Right ventricle myocardium inferior (tissue), 1 donor: ENCODE results near the gene GRM8. TPM values are rescaled to one million over a fixed set of nuclear protein-coding genes. Genes with fewer than 3 reads are reported as not detected.

Experiments
- ATAC-seq: fragments of 200-7000 bp; cut with Tn5 transposase; one replicate; pipeline ENCODE4 v1.9.1; 2020; ENCODE audit warnings: mild to moderate bottlenecking, moderate library complexity
- DNase-seq: peaks from one replicate; pipeline ENCODE4 v3.0.0; 2021; ENCODE audit errors: missing footprints
- intact Hi-C: fragments of 100-400 bp; cut with DNase I; formaldehyde crosslinking; loops from one replicate; pipeline ENCODE4 v1.11.0; 2022
- total RNA-seq: library from RNA; stranded (reverse); fragmentation: NEBNext Ultra II Directional; extraction: Animal tissue kit (Norgen Biotek cat#: 25700); gene quantifications from one replicate; pipeline ENCODE4 v1.2.1, GENCODE V29; 2021
- donor health status: DM: no; HTN: yes; CAD: no; lungs with severe emphysema.

Gene GRM8
- total RNA-seq, 1 donor from 2014 or later, result 0.22 TPM

GRCh38 chr7:126799541-126799940 is 453.2 kb downstream of the GRM8 start:
- no peak for DNase-seq
- intact Hi-C loops, result no loop called here
- ATAC-seq, result no peak

- ATAC-seq, result no peak
- intact Hi-C loops, result no loop called here
Observed at GRCh38 chr7:126792521-126792920, 460.2 kb downstream of the GRM8 start.

GRCh38 chr7:126791306-126791705 is 461.4 kb downstream of the GRM8 start:
- DNase-seq (no peak), ATAC-seq (no peak)
- intact Hi-C loops, result no loop called here

More at GRCh38 chr7:126792521-126792920, 460.2 kb downstream of the GRM8 start:
- no peak for DNase-seq

DNA sequence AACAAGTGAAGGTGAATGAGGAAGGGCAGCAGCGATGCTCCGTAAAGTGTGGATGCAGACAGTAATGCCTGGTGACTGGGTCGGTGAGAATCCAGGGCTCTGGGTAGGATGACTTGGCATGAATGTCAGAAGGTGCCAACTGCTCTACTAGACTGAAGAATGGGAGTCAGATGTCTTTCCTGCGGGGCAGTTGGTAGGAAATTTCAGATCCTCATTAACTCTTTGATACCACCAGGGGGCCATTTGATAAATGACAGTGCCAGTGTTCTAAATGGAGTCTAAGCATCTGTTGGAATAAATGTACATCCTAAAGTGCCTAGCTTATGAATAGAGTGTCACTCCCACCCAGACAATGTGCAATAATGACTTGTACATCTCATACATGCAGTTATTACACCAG is 462.0 kb downstream of the GRM8 start:
- ATAC-seq (no peak), DNase-seq (peak; percentile 54)
- intact Hi-C loops, result no loop called here

- ATAC-seq (no peak), DNase-seq (no peak)
- intact Hi-C loops, result no loop called here
Observed at GRCh38 chr7:126783613-126784012, 469.1 kb downstream of the GRM8 start.

GRCh38 chr7:126780993-126781392 is 471.7 kb downstream of the GRM8 start:
- no peak for ATAC-seq
- intact Hi-C loops, result no loop called here
- DNase-seq, result no peak

- intact Hi-C loops, result no loop called here
- DNase-seq, result no peak
- ATAC-seq, result no peak
Observed at GRCh38 chr7:126778101-126778500, 474.6 kb downstream of the GRM8 start.

DNA sequence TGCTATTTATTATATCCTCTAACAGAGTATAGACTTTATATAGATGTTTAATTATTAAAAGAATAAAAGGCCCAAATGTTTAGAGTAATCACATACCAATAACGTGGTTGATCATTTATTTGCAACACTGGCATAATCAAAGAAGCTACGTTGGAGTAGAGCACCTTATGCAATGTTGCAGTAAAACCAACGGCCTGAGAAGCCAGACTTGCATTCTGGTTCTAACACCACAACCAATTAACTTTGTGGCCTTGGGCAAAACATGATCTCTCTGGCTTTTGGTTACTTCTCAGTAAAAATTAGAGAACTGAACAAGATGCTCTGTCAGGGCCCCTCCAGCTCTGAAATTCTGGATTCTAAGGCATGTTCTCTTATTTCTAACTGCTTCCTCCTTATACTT is 476.2 kb downstream of the GRM8 start:
- ATAC-seq (no peak), DNase-seq (no peak)
- intact Hi-C loops, result no loop called here

- ATAC-seq (no peak), DNase-seq (no peak)
- intact Hi-C loops, result no loop called here
Observed at GRCh38 chr7:126774077-126774476, 478.7 kb downstream of the GRM8 start.

GRCh38 chr7:126768836-126769235 is 483.9 kb downstream of the GRM8 start:
- intact Hi-C loops, result no loop called here
- DNase-seq (no peak), ATAC-seq (no peak)

DNA sequence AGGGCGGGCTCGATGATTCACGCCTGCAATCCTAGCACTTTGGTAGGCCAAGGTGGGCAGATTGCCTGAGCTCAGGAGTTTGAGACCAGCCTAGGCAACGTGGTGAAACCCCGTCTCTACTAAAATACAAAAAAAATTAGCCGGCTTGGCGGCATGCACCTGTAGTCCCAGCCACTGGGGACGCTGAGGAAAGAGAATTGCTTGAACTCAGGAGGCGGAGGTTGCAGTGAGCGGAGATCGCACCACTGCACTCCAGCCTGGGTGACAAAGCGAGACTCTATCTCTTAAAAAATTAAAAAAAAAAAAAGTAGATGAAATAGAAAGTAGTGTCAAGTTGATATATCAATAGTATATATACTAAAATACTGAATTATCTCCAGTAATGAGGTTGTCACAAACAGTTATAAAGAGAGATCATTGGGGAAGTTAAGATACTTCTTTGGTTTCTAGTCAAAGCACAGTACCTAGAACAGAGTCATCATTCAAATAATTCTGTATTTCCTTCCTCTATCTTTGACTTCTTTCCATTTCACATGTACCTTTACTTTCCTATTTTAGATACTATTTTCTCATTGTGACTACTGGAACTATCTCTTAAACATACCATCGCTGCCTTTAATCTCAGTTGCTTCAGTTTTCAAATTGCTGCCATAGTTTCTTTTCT is 491.7 kb downstream of the GRM8 start:
- no peak for ATAC-seq
- DNase-seq, result no peak
- intact Hi-C loops, result no loop called here

DNA sequence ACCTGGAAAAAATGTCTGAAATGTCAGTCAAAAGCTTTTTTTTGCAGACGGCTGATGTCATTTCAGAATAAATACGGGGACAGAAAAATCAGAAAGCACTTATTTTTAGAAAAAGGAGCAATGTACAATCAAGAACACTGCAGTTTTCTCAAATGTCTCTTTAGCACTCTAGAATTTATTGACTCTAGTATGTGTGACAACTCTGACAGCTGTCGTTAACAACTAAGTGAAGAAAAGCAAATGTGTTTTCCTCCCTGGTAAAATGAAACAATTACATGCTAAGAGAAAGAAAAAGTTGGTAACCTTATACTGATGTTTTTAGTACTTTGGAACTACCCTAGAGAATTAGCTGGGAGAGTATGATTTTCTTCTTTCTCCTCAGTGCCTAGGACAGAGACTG is 497.4 kb downstream of the GRM8 start:
- intact Hi-C loops, result no loop called here
- ATAC-seq (no peak), DNase-seq (no peak)

DNA sequence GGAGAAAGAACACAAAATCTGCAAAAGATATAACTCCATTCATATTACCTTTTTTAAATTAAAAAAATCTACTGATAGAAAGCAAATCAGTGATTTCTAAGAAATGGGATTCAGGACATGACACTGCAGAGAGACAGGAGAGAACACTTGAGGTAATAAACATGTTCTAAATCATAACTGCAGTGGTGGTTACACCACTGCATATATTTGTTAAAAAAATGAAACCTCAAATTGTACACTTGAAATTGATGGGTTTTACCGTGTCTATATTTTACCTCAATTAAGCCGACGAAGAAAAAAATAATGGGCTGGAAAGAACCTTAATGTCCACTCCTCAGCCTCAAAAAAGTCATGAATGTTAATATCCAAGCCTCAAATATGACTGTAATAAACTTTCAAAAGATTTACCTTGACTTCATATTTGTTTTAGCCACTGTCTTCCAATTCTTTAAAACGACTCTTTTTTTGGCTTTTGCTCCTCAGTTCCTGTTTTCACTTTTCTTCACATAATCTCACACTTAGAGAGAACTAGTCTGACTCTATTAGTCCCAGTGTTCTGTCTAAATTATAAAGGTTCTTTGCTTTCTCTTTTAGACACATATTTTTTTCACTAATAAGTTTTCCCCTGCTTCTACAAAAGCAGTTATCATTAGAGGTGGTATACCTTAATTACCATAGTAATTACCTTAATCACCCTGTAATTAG is 502.4 kb downstream of the GRM8 start:
- no peak for DNase-seq
- intact Hi-C loops, result no loop called here
- no peak for ATAC-seq

DNA sequence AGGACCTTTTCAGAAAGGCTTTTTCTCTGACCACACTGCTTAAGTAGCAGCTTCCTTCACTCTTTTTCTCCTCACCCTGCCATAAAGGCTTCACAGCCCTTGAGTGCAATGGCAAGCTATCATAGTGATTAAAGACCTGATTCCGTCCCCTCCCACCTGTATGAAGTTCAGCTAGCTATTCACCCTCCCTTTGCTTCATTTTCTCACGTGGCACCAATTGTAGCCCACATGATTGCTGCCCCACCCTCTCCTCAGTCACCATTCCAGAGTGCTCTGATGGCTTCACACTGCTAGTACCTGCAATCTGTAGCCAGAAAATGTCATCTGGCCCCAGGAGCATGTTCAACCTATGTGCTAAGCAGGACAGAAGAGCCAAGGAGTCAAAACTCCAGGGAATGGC is 523.8 kb downstream of the GRM8 start:
- no peak for ATAC-seq
- intact Hi-C loops, result no loop called here
- no peak for DNase-seq

DNA sequence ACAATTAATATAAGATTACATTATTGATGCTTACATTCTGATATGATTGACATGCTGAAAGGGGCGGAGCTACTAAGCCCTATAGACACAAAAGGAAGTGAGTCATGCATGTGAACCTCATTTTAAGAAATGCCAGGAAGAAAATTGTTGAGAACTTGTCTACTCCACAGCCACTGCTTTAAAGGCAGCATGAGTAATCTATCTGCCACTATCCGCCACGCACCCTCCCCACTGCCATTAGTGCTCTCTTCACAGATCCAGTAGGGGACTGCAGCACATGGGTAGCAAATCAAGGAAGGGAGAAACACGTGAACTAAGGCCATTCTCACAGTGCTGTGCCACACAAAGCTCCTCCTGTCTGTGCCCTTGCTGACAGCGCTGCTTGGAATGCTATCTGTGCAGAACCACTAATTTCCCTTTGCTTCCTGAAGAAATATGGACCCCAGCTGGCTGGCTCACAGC is 524.8 kb downstream of the GRM8 start:
- DNase-seq (no peak), ATAC-seq (no peak)
- intact Hi-C loops, result no loop called here

DNA sequence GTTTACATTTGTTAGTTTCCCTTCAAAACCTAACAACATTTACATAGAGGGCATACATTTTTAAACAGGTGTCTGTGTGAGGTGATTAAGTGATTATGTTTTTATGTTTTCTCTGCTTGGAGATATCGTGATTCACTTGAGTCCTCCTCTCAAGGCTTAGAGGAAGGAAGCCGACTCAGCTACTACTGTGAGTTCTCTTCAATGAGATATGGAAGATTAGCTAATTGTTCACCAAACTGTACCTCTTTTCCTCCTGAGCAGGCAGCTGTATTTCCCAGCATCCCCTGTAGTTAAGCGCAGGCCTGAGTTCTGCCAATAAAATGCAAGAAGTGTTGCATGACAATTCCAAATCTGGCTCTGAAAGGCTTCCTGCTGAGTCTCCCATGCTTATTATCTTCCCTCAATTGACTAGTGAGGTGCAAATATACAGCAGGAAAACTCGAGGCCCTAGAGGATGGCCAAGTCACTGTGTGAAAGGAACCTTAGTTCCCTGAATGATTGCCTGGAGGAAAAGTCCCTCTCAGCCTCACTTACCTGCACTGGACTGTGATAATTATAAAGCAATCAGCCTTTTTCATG is 528.7 kb downstream of the GRM8 start:
- DNase-seq, result no peak
- intact Hi-C loops, result no loop called here
- no peak for ATAC-seq

GRCh38 chr7:126720232-126720631 is 532.5 kb downstream of the GRM8 start:
- no peak for ATAC-seq
- no peak for DNase-seq
- intact Hi-C loops, result no loop called here

- ATAC-seq, result no peak
- DNase-seq, result no peak
- intact Hi-C loops, result no loop called here
Observed at GRCh38 chr7:126718419-126718818, 534.3 kb downstream of the GRM8 start.

- ATAC-seq, result no peak
- DNase-seq, result no peak
- intact Hi-C loops, result no loop called here
Observed at GRCh38 chr7:126716321-126716720, 536.4 kb downstream of the GRM8 start.

GRCh38 chr7:126715076-126715475 is 537.7 kb downstream of the GRM8 start:
- ATAC-seq, result no peak
- no peak for DNase-seq
- intact Hi-C loops, result no loop called here
